ENCODE data around the gene CAMKMT. TPM values are rescaled to one million over a fixed set of nuclear protein-coding genes. Genes with fewer than 3 reads are reported as not detected.

The CAMKMT gene
- polyA plus RNA-seq, 3 donors, result 4.7 to 7.8 (median 7.0) TPM

- Histone ChIP-seq H3K27me3 (ENCODE audit: control insufficient read depth in 2 of 2, insufficient read depth in 2 of 2, low read length in 2 of 2) (no peaks in the 10 kb centered on the region), H3K79me2 (ENCODE audit: insufficient read depth, low read length) (no peaks in the 10 kb centered on the region), H4K20me1 (ENCODE audit: insufficient read depth, low read length) (no peaks in the 10 kb centered on the region), H3K4me3 (replicated peaks in 1 of 3; ENCODE audit: low read depth in 2 of 3, low read length in 3 of 3) (no peak overlapping the region), H3K36me3 (replicated peaks in 1 of 2; ENCODE audit: control insufficient read depth in 1 of 2, insufficient read depth in 2 of 2, low read length in 2 of 2) (no peaks in the 10 kb centered on the region), H3K4me1 (ENCODE audit: control insufficient read depth in 1 of 2, insufficient read depth in 2 of 2, low read length in 2 of 2) (peaks cover 0 to 7% of the 10 kb centered on the region in 2 donors), H3K9me3 (replicated peaks in 1 of 2; ENCODE audit: control insufficient read depth in 1 of 2, insufficient read depth in 1 of 2, low read length in 2 of 2) (no peaks in the 10 kb centered on the region), H3K27ac (ENCODE audit: low read depth in 1 of 2, low read length in 2 of 2) (no peak overlapping the region), H2AFZ (ENCODE audit: insufficient read depth, low read depth, low read length, poor library complexity, severe bottlenecking) (no peak overlapping the region), H3K9ac (ENCODE audit: insufficient read depth, low read length, poor library complexity, severe bottlenecking) (no peak overlapping the region), H3K4me2 (replicated peaks; ENCODE audit: extremely low read depth, low read length, poor library complexity, severe bottlenecking) (no peak overlapping the region)
- 100% methylated on average over 2 of the region's 5 CpGs for WGBS (ENCODE audit: insufficient coverage)
- Mint-ChIP-seq H3K27me3 (ENCODE audit: low read depth in 3 of 3) (peaks cover 0 to 2% (median 0%) of the 10 kb centered on the region in 3 donors), H3K4me1 (peaks cover 5% of the 10 kb centered on the region), H3K27ac (no peak overlapping the region), H3K36me3 (peaks cover 0 to 3% of the 10 kb centered on the region in 2 donors), H3K9me3 (peaks cover 0 to 2% (median 0%) of the 10 kb centered on the region in 7 donors), H3K4me3 (no peak overlapping the region)
- intact Hi-C loops (cut with micrococcal nuclease), result no loop called here
- DNase-seq, result no peak
- no peak for TF ChIP-seq CTCF (IDR thresholded peaks at IDR 0.05)
Measured at GRCh38 chr2:44562737-44563136, 201.0 kb downstream of the CAMKMT start.

DNA sequence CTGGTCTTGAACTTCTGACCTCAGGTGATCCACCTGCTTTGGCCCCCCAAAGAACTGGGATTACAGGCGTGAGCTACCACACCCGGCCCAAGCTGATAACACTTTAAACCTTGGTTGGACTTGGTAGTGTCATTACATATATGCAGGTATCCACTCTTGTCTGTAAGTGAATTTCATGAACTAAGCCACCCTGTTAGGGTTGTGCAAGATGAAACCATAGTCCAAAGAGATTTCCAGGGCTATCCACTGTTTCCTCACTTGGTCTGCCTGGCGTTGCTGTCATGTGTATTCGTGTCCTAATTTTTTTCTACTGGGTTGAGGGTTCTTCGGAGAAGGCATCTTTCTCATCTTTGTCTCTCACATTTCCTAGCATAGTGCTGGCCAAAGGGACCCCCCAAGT is 203.0 kb downstream of the CAMKMT start:
- peaks cover 24% of the 10 kb centered on the region for H3K4me1 Mint-ChIP-seq
- Histone ChIP-seq H3K79me2 (ENCODE audit: insufficient read depth, low read length) (no peaks in the 10 kb centered on the region), H3K9ac (ENCODE audit: insufficient read depth, low read length, poor library complexity, severe bottlenecking) (no peak overlapping the region), H3K27me3 (ENCODE audit: control insufficient read depth in 2 of 2, insufficient read depth in 2 of 2, low read length in 2 of 2) (no peaks in the 10 kb centered on the region), H3K4me3 (replicated peaks in 1 of 3; ENCODE audit: low read depth in 2 of 3, low read length in 3 of 3) (no peak overlapping the region), H3K4me1 (ENCODE audit: control insufficient read depth in 1 of 2, insufficient read depth in 2 of 2, low read length in 2 of 2) (peaks cover 12 to 24% of the 10 kb centered on the region in 2 donors), H4K20me1 (ENCODE audit: insufficient read depth, low read length) (no peaks in the 10 kb centered on the region), H3K9me3 (replicated peaks in 1 of 2; ENCODE audit: control insufficient read depth in 1 of 2, insufficient read depth in 1 of 2, low read length in 2 of 2) (peaks cover 0 to 3% of the 10 kb centered on the region in 2 donors), H2AFZ (ENCODE audit: insufficient read depth, low read depth, low read length, poor library complexity, severe bottlenecking) (no peak overlapping the region), H3K36me3 (replicated peaks in 1 of 2; ENCODE audit: control insufficient read depth in 1 of 2, insufficient read depth in 2 of 2, low read length in 2 of 2) (no peaks in the 10 kb centered on the region), H3K4me2 (replicated peaks; ENCODE audit: extremely low read depth, low read length, poor library complexity, severe bottlenecking) (no peak overlapping the region), H3K27ac (ENCODE audit: low read depth in 1 of 2, low read length in 2 of 2) (no peak overlapping the region)
- no peak overlapping the region for H3K4me3 Mint-ChIP-seq
- no peaks in the 10 kb centered on the region for H3K36me3 Mint-ChIP-seq
- WGBS (ENCODE audit: insufficient coverage), result 100% methylated on average over 2 of the region's 5 CpGs
- no peak for TF ChIP-seq CTCF (IDR thresholded peaks at IDR 0.05)
- intact Hi-C loops (cut with micrococcal nuclease), result no loop called here
- peaks cover 0 to 5% (median 2%) of the 10 kb centered on the region in 7 donors for H3K9me3 Mint-ChIP-seq
- no peak overlapping the region for H3K27ac Mint-ChIP-seq
- peaks cover 0 to 2% (median 2%) of the 10 kb centered on the region in 3 donors for H3K27me3 Mint-ChIP-seq (ENCODE audit: low read depth in 3 of 3)
- no peak for DNase-seq
